Measurements from ENCODE around the gene AANAT.

AANAT gene

GRCh38 chr17:76500074-76500746, 32.8 kb downstream of the AANAT start:
- TF ChIP-seq, protein P1, sequence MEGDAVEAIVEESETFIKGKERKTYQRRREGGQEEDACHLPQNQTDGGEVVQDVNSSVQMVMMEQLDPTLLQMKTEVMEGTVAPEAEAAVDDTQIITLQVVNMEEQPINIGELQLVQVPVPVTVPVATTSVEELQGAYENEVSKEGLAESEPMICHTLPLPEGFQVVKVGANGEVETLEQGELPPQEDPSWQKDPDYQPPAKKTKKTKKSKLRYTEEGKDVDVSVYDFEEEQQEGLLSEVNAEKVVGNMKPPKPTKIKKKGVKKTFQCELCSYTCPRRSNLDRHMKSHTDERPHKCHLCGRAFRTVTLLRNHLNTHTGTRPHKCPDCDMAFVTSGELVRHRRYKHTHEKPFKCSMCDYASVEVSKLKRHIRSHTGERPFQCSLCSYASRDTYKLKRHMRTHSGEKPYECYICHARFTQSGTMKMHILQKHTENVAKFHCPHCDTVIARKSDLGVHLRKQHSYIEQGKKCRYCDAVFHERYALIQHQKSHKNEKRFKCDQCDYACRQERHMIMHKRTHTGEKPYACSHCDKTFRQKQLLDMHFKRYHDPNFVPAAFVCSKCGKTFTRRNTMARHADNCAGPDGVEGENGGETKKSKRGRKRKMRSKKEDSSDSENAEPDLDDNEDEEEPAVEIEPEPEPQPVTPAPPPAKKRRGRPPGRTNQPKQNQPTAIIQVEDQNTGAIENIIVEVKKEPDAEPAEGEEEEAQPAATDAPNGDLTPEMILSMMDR (IDR thresholded peaks at IDR 0.05; ENCODE audit: low read length, missing control alignments): no peak
- H3K4me3 ChIP-seq (replicated peaks; ENCODE audit: low read depth, low read length): peak overlapping the region; percentile 73
- no peak for DNase-seq (ENCODE audit: low read depth)

DNA sequence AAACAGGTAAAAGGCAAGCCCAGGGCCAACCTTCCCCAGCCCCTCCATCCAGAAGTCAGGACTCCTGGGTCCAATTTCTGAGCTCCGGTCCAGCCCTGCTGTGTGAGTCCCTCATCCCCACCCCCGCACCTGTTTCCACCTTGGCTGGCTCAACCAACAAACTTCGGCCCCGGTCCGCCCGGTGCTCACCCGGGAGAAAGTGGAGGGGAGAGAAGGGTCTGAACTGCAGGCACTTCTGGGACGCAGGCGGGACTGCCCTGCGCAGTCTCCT, 33.3 kb downstream of the AANAT start:
- TF ChIP-seq, protein P1 (IDR thresholded peaks at IDR 0.05; ENCODE audit: low read length, missing control alignments): no peak
- H3K4me3 ChIP-seq (replicated peaks; ENCODE audit: low read depth, low read length): peak overlapping the region; percentile 73
- no peak for DNase-seq (ENCODE audit: low read depth)

DNA sequence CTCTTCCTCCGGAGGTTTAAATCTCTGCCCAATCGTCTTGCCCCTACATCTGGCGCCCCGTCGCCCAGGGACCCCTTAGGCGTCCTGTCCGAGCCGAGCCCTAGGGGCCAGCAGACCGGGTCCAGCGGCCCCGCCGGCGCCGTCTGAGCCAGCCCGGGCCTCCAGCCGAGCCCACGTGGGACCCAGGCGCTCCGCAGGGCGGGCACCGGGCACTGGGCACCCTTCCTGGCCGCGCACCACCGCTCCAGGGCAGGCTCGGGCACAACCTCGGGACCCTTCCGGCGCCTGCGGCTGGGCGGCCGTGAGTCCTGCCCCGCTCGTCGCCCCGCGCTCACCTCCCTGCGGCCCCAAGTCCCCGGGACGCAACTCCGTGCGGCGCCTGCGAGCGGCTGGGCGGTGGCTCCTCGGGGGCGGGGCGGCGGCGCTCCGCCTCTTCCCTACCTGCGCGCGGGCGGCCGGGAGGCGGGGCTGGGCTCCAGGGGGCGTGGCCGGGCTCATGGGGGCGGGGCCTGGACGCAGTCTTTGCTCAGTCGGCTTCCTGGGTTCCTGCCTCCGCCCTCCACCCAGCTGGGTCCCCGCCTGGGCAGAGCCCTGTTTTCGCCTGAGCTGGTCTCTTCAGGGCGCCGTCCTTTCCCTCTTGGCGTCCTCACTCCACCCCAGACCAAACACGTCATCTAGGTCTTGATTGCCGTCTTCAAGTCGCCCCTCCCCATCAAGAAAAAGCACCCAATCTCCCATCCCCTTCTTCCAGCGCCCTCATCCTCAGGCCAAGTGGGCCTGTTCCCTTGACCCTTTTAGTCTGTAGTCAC, 33.8 kb downstream of the AANAT start, which contains the start of gene RHBDF2:
RHBDF2 (minus strand) TSS at position 406 of the 809 bp plus-strand sequence. CDS start 19,899 bp downstream, outside the sequence.
- TF ChIP-seq, protein P1 (IDR thresholded peaks at IDR 0.05; ENCODE audit: low read length, missing control alignments): no peak
- DNase-seq (ENCODE audit: low read depth): peak; percentile 73
- peak within 1 kb of the TSS; percentile 73 for H3K4me3 ChIP-seq (replicated peaks; ENCODE audit: low read depth, low read length)

DNA sequence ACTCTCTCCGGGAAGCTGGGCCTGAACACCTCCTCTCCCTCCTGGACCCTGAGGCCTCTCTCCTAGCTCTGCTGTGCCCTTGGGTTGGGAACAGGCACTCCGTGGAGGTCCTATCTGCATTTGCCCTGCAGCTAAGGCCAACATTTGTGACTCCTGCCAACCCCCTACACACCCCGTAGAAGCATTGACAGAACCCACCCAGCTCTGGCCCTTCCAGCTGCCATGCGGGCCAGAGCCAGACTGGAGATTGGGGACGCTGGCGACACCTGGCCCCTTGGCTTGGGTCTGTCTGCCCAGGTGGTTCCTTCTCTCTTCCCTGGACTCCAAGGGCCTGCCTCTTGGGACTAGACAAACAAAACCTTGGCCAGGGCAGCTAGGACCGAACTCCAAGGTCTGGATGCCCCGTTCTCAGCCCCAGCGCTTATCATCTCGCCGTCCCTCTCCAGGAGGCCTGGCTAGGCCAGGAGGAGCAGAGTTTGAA, 34.5 kb downstream of the AANAT start:
- TF ChIP-seq, protein P1 (IDR thresholded peaks at IDR 0.05; ENCODE audit: low read length, missing control alignments): no peak
- no peak for DNase-seq (ENCODE audit: low read depth)
- peak overlapping the region; percentile 73 for H3K4me3 ChIP-seq (replicated peaks; ENCODE audit: low read depth, low read length)

GRCh38 chr17:76502341-76503211, 35.2 kb downstream of the AANAT start:
- TF ChIP-seq, protein P1 (IDR thresholded peaks at IDR 0.05; ENCODE audit: low read length, missing control alignments): no peak
- no peak for DNase-seq (ENCODE audit: low read depth)
- no peak overlapping the region for H3K4me3 ChIP-seq (replicated peaks; ENCODE audit: low read depth, low read length)

DNA sequence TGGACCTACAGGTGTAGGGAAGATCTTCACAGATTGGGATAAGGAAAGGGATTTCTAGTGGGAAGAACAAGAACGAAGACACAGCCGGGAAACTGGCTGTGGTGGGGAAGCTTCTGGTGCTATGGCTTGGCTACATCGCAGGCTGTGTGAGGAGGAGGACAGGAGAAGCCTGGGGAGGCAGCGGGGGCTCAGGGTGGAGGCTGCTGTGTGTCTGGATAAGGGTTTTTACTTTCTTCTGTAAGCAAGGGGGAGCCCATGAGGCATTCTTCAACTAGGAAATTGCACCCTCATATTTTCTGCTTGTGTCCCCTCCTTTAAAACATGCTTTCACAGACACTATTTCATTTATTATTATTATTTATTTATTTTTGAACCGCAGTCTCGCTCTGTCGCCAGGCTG, 36.7 kb downstream of the AANAT start:
- H3K4me3 ChIP-seq (replicated peaks; ENCODE audit: low read depth, low read length): no peak overlapping the region
- TF ChIP-seq, protein P1 (IDR thresholded peaks at IDR 0.05; ENCODE audit: low read length, missing control alignments): peak; percentile 12
- no peak for DNase-seq (ENCODE audit: low read depth)

Data from fibroblast of pulmonary artery (primary cell).